ENCODE measurements around the gene ZNF511.
"Not testable (repeated sequence)": the region's sequence is repeated elsewhere in the genome, so short reads cannot be mapped to it uniquely, and the experiment has no call there.

ZNF511 gene

GRCh38 chr10:133316732-133317131 is 8.0 kb downstream of the ZNF511 start:
- DNase-seq = no peak

GRCh38 chr10:133318494-133319127 is 9.9 kb downstream of the ZNF511 start:
- DNase-seq = peak; percentile 51 to 66 (median 63)

DNA sequence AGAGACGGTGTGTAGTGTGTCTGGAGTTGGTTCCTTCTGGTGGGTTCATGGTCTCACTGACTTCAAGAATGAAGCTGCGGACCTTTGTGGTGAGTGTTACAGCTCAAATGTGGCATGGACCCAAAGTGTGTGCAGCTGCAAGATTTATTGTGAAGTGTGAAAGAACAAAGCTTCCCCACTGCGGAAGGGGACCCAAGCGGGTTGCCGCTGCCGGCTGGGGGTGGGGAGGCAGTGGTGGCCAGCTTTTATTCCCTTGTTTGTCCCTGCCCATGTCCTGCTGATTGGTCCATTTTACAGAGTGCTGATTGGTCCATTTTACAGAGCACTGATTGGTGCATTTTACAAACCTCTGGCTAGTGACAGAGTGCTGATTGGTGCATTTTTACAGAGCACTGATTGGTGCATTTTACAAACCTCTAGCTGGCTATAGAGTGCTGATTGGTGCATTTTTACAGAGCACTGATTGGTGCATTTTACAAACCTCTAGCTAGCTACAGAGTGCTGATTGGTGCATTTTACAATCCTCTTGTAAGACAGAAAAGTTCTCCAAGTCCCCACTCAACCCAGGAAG is 12.2 kb downstream of the ZNF511 start:
- DNase-seq = not testable (repeated sequence)

DNA sequence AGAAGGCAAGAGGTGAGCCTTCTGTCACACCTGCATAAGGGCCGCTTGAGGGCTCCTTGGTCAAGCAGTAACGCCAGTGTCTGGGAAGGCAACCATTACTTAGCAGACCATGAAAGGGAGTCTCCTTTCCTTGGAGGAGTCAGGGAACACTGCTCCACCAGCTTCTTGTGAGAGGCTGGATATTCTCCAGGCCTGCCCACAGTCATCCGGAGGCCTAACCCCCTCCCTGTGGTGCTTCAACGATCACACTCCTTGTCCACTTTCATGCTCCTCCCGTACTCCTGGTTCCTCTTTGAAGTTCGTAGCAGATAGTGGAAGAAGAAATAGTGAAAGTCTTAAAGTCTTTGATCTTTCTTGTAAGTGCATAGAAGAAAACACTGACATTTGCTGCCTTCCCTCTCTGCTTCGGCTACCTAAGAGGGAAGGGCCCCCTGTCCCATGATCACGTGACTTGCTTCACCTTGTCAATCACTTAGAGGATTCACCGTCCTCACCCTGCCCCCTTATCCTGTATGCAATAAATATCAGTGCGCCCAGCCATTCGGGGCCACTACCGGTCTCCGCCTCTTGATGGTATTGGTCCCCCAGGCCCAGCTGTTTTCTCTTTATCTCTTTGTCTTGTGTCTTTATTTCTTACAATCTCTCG is 13.5 kb downstream of the ZNF511 start:
- not testable (repeated sequence) for DNase-seq

GRCh38 chr10:133324198-133324792 is 15.6 kb downstream of the ZNF511 start:
- DNase-seq = peak in 4 of 5 donors; percentile 20 to 61 (median 54)

GRCh38 chr10:133324857-133325260 is 16.1 kb downstream of the ZNF511 start:
- no peak for DNase-seq

- peak in 2 of 5 donors; percentile 23 to 28 for DNase-seq
Observed at GRCh38 chr10:133325440-133326222, 16.9 kb downstream of the ZNF511 start.

- DNase-seq = no peak
Observed at GRCh38 chr10:133326223-133326551, 17.5 kb downstream of the ZNF511 start.

GRCh38 chr10:133326745-133327650 is 18.3 kb downstream of the ZNF511 start:
- DNase-seq = no peak

- DNase-seq = no peak
Observed at GRCh38 chr10:133327651-133328357, 19.1 kb downstream of the ZNF511 start.

- no peak for DNase-seq
Observed at GRCh38 chr10:133328358-133329343, 19.9 kb downstream of the ZNF511 start.

GRCh38 chr10:133329491-133330202 is 20.9 kb downstream of the ZNF511 start:
- DNase-seq = peak; percentile 68 to 82 (median 80)

DNA sequence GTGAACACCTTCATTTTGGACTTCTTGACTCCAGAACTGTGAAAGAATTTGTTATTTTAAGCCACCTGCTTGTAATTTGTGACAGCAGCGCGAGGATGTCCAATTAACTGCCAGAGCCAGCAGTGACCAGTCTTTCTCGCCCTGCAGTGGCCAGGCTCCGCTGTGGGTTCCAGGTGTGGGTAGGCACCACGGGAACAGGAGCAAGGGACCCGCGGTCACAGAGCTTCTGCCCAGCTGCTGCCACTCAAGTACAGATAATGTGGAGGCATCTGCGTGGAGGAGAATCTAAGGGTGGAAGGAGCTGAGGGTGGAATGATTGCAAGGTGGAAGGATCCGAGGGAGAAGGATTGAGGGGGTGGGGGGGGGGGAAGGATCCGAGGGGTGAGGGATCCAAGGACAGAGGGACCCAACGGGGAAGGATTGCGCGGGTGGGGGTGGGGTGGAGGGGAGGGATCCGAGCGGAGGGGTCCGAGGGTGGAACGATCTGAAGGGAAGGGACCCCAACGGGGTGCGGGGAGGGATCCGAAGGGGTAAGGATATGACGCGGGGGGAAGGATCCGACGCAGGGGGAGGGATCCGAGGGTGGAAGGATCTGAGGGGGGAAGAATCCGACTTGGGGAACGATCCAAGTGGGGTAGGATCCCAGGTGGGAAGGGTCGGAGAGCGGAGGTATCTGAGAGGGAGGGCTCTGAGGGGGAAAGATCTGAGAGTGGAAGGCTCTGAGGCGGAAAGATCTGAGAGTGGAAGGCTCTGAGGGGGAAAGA is 24.4 kb downstream of the ZNF511 start:
- no peak for DNase-seq

- DNase-seq = peak in 2 of 5 donors; percentile 38 to 54
Observed at GRCh38 chr10:133334503-133335245, 26.0 kb downstream of the ZNF511 start.

- peak; percentile 55 to 88 (median 84) for DNase-seq
Observed at GRCh38 chr10:133335246-133336117, 26.8 kb downstream of the ZNF511 start.

- peak in 1 of 5 donors; percentile 17 for DNase-seq
Observed at GRCh38 chr10:133336118-133336576, 27.4 kb downstream of the ZNF511 start.
